Globus pallidus (tissue), 1 donor: ENCODE measurements around the gene ADAMTS19.
"Not testable (repeated sequence)": the region's sequence is repeated elsewhere in the genome, so short reads cannot be mapped to it uniquely, and the experiment has no call there.

ENCODE experiments used
- DNase-seq: peaks from one replicate; pipeline ENCODE4 v3.0.0-alpha.2; 2015; ENCODE audit warnings: low spot score

The ADAMTS19 gene

DNA sequence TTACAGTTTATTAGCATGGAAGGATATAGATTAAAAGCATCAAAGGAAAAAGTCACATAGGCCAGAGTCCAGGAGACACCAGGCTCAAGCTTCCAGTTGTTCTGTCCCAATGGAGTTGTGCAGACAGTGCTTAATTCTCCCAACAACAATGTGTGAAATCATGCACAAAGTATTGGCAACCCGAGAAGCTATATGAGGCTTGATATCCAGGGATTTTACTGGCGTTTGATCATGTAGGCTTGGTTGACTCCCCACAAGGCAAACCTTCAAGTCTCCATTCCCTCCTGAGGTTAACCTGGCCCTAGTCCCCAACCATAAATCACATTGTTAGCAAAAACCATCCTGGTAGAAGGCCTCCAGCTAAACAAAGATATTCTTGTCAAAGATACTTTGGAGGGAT is 141.5 kb downstream of the ADAMTS19 start:
- no peak for DNase-seq

DNA sequence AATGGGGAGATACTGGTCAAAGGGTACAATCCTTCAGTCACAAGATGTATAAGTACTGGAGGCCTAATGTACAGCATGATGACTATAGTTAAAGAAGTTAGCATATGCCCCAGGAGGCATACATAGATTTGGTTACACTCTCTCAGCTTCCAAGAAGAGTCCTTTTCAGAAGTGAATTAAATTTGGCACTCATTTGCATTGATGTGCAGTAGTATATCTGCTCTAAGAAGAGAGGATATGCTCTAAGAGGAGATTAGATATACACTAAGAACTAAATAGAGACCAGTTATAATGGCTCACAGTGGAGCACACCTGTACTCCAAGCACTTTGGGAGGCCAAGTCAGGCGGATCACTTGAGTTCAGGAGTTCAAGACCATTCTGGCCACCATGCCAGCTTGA is 148.3 kb downstream of the ADAMTS19 start:
- DNase-seq = no peak

DNA sequence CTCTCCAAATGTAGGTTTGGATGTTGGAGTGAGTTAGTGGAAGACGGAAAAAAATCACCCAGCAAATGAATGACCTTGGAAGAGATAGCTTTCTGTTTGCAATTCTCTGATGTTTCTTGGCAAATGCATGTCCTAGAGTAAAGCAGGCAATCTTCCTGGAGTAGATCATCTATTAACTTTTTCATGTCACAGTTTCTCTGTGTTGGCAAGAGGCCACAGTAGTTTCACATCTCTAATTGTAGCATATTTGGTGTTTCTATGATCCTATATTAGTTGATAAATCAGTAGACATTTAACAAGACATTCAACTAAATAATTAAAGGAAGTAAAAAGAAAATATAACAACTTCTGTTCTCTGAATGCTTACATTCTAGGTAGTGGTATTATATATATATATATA is 149.6 kb downstream of the ADAMTS19 start:
- DNase-seq = no peak

DNA sequence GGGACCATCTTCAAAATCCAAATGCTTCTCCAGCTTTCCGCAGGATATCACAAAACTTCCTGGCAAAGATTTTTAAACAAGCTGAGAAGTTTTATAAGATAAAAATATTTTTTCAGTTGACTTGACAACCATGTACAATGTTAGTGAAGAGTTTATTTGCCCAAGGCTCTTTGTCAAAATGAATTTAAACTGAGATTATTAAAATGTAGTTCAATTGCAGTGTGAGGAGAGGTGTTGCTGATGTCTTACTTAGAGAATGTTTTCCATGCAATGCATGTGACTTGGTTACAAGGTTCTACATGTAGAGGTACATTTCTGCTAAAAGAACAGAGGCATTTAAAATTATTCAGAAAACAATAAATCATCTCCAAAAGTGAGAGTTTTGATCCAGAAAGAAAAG is 156.4 kb downstream of the ADAMTS19 start:
- DNase-seq = no peak

DNA sequence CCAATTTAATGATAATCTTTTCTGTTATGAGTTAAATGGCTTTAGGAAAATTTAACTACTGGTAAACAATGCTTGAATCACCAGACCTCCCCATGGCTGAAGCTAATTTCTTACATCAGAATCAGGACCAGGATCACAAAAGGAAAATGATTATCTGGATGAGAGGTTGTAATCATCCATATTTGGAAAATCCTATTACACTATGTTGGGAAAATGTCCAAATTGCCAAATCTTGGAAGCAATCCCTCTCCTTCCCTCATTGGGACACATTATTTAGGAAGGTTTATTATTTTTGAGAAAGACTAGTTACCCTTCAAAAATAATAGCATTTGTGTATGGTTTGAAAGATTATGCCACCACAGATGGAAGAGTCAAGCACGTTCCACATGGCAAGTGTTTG is 157.1 kb downstream of the ADAMTS19 start:
- no peak for DNase-seq

DNA sequence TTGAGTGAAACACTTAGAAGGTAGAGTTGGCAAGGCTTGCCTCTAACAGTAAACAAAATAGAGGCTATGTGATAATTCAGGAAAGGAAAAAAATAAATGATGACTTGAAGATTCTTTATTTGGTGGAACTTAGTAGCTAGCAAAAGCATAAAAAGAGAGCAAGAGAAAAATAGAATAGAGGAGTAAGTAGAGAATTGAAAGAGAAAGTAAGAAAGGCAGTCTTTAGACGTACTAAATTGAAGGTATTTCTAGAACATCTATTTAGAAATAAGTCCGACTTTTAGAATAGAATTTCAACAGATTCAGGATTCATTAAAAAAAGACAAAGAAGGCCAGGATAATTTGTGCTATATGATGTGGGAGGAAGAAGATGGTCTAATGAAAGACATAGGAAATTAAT is 159.7 kb downstream of the ADAMTS19 start:
- no peak for DNase-seq

DNA sequence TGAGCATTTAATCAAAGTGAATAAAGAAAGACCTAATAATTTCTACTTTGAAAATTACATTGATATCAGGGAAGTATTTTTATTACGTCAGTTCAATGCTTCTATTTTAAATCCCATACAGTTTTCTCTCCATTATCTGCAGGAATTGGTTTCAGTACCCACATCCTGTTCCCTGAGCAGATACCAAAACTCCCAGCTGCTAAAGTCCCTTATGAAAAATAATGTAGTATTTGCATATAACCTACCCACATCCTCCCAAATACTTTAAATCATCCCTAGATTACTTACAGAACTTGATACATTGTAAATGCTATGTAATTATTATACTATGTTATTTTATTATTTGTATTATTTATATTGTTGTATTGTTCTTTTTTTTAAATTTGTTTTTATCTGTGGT is 162.4 kb downstream of the ADAMTS19 start:
- no peak for DNase-seq

DNA sequence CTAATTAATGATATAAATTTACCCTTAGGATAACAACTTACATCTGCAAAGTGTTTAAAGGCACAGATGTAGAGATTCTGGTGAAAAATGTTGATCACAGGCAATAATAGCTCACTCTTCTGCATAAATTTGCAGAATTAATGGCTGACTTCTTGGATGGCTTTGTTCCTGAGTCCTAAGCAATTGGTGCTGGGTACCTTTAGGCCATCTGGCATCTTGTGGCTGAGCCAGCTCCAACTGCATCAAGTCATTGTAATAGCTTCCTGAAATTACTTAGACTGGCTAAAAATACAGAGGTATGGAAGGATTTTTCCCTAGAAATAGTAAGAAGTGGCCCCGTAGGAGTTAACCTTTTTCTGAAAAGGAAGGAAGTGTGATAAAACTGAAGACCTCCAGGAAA is 169.5 kb downstream of the ADAMTS19 start:
- DNase-seq = no peak

DNA sequence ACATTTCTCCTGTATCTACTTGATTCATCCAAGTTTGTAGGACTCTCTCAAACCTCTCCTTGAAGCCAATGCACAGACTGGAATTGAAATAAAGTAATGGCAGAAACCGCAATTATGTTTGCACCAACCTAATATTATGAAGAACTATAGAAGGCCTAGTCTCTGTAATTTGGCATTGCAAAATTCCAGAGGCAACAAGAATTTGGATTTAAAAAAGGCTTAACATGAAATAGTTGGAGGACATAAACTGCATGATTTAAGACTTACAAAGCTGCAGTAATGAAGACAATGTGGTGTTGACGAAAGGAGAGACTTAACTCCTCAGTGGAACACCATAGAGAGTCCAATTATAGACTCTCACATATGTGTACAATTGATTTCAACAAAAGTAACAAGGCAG is 170.0 kb downstream of the ADAMTS19 start:
- DNase-seq = no peak

DNA sequence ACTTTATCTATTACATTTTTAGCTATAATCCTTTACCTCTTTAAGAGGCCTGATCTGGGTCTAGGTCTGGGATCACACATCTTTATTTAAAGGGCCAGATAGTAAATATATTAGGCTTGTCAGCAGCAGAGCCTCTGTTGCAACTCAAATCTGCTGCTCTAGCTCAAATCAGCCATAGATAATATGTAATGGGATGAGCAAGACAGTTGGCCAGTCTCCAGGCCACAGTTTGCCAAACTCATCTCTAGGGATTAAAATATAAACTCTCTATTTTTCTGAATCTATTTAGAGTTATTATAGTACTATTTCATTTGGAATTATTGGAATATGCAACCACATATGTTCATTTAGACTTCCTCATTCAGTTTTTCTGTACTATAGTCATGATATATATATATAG is 171.9 kb downstream of the ADAMTS19 start:
- DNase-seq = no peak

DNA sequence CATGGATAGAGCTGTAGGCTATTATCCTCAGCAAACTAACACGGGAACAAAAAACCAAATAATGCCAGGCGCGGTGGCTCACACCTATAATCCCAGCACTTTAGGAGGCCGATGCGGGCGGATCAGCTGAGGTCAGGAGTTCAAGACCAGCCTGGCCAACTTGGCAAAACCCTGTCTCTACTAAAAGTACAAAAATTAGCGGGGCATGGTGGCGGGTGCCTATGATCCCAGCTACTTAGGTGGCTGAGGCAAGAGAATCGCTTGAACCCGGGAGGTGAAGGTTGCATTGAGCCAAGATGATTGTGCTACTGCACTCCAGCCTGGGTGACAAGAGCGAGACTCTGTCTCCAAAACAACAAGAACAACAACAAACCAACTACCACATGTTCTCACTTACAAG is 177.4 kb downstream of the ADAMTS19 start:
- DNase-seq = not testable (repeated sequence)

DNA sequence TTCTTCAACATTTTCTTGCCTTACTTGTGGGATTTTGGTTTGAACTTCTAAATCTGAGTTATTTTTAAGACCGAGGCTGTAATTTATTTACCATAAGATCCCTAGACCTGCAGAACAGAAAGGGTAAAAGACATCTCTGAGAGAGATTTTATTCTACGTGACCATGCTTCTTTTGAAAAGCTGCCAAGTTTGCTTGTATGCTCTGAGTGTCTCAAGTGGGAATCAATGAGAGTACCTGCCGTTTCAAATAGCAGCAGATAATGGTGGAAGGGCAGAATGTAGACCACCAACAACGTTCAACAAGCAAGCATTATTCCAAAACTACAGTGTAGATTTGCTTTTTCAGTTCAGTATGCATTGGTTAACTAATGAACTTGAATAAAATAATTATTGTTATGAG is 179.2 kb downstream of the ADAMTS19 start:
- no peak for DNase-seq

DNA sequence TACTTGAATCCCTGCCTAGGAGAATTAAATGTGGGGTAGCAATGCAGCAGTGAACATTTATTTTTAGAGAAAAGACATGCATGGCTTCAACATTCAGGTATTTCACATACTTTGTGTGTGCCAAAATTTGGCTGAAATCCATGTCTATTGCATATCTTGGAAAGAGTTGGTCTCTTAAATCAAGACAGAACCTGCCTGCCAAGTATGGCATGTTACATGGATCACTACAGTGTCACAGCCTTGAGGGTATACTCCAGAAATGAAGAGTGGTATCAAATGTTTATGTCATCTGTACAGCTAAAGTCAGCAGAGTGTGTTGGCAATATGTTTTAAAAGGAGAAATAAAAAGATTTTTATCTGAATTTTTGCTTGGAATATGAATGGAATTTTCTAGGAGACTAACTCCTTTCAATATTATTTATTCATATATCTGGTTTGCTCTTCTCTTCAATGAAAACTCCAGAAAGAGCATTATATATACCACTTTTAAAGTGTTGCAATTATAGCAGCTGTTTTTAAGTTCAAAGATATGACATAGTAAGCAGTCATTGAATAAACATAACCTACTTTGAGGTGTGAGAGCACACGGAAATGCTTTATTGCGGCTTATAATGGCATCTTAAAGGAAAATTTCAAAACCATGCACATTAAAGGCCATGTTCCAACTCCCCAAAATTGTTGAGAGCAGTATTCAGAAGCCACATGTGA is 192.4 kb downstream of the ADAMTS19 start:
- no peak for DNase-seq

DNA sequence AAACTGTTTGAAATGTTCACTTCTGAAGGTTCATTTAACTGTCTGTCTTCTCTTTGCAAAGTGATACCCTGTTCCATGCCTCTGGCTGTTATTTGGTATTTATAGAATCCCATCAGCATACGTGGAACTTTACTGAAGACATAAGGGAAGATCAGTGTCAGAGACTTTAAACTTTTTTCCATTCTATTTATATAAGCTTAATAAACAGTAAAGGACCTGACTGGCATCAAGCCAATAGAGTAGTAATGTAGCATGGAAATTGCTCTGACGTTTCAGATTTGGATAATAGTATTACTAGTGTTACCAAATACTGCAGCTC is 192.9 kb downstream of the ADAMTS19 start:
- no peak for DNase-seq

DNA sequence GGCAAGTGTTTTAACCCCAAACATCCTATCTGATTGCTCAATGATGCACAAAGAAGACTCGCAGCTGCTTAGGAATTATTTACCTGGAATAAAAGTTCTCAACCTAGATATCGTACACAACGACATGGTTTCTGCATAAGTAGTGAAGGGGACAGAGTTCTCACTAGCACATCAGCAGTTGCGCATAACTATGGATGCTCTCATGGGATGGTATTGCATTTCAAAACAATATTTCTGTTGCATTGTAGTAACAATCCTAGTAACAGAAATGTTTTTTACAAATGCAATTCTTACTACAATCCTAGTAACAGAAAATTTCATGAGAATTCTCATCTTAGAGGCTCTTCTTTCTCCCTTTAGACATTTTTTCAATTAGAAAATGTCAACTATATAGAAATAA is 193.3 kb downstream of the ADAMTS19 start:
- DNase-seq = no peak

DNA sequence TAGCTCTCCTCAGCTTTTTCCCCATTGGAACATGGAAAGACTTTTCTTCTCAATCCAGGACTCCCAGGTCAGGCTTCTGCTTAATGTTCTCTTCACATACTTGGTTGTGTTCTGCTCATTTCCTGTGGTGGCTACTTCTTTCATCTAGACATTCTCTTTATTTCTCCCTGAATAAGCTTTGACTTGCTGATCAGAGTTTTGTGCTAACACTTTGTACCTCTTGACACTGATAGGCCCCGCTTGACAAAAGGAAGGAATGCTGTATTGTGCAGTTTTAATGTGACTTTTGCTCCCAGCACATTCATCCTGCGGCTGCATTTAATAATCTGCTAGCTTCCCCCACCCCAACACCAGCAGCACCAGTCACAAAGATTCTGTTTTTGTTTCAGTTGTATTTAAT is 196.9 kb downstream of the ADAMTS19 start:
- no peak for DNase-seq

DNA sequence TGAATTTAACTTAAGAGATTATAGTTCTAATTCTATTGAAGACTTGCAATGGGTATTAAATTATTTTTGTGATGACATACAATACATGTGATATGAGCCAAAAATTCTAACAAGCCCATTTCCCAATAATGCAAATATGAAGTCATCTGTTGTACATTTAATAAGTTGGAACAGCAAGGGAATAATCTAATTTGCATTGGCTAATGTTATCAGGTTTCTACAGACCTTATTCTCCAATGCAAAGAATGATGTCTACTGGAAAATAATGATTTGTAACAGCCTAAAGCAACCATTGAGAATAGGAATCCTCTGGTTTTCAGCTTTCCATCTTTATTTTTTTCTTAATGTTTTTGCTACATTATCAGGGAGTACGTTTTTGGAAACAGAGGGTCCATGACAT is 198.7 kb downstream of the ADAMTS19 start:
- no peak for DNase-seq

DNA sequence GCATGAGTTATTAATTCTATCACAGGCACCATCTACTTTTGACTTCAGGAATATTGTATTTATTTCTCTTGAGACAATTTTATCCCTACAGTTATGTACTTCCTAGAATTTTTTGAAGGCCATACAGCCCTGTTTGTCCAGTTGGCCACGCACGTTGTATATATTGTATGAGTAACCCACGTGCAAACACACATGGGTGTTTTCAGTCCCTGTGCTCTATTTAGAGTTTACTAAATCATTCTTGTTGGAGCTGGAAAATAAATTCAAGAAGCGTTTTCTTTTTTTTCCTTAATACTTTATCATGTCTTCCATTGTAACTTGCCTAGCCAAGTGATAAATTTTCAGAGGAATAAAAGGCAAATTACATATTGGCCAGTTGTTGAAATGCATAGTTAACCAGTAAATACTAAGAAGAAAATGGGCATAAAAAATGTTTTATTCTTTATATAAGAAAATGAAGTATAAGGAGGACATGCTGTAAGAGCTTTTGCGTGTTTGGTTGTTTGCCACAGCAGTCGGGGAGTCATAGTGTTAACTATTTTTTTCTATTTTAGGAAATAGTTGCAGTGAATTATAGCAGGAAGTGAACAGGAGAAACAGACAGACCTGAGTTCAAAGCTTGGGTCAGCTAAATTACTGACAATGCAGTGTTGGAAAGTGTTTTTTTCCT is 201.4 kb downstream of the ADAMTS19 start:
- DNase-seq = no peak

DNA sequence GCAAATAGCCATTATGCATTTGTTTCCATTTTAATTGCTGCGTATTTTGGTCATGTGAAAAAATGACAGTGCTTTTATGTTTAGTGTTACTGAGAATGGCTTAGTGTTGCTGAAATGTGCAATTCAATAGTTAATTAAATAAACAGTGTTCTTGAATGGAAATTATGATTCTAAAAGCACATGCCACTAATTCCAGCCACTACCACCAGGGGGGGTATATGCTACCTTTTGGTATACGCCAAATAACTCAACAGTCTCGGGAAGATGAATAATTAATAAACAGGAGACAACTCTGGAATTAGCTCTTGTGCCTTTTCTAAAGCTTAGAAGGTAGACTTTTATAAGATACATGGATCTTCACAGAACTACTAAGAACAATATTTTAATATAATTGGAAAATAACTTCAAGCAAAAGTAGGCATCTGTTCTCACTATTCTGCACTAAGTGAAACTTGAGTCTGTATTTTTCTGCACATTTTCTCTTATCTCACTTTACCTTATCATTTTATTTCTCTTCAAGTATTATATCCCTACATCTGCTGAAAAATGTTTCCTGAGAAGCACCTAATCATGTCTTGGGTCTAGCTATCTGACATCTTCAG is 204.3 kb downstream of the ADAMTS19 start:
- DNase-seq = peak; percentile 12

DNA sequence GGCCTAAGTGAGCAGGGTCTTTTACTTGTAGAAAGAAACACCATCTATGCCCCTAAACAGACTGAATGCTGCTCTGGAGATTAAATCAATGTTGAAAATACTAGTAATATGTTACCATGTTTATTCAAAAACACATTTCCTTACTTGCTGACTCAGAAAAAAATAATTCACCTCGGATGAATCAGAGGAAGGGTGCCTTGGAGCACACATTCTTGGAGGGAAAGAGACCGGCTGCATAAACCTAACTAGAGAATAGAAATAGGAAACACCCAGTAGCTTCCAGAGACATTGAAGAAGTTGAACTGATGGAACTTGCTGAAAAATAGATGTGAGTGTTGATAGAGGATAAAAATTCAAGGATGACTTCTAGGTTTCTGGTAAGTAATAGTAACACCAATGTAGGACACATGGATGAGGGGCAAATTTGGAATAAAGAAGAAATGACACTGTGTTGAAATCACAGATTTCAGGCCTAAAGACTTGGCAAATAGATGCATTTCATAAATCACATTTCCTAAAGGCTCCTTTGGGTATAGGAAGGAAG is 210.9 kb downstream of the ADAMTS19 start:
- DNase-seq = no peak

DNA sequence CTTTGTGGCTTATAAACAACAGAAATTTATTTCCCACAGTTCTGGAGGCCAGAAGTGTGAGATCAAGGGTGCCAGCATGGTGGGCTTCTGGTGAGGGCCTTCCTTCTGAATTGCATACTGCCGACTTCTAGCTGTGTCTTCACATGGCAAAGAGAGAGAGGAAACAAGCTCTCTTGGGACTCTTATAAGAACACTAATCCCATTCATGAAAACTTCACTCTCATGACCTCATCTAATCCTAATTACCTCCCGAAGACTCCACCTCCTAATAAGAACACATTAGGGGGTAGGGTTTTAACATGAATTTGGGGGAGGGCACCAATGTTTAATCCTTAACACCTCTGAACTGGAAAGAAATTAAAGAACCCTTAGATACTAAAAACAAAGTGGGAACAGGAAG is 211.9 kb downstream of the ADAMTS19 start:
- no peak for DNase-seq

DNA sequence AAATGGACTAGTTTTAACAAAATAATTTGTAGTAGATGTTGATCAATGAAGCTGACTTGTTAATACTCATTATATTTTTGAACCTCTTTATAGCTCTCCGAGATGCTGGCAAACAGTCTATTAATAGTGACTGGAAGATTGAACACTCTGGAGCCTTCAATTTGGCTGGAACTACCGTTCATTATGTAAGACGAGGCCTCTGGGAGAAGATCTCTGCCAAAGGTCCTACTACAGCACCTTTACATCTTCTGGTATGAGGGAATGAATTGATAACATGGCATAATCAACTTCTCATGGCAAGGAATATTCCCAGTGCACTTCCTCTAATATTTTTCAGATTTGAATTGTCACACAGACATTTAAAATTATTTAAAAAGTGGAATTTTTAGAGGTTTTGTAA is 219.6 kb downstream of the ADAMTS19 start:
- no peak for DNase-seq

DNA sequence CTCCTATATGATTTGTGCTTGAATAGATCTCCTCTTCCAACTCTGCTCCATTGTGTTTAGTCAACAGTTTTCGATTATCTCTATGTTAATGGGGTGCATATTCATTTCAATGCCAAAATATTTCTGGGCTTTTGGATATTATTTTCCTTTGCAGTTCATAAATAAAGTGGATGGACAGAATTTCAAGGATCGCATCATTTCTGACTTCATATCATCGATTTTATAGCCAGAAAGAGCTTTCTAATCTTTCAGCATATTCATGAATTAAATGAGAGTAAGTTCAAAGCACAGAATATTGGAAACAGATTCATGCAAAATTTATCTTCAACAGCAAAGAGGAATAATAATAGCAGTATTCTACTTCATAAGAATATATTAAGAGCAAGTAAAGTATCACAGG is 227.8 kb downstream of the ADAMTS19 start:
- DNase-seq = no peak

DNA sequence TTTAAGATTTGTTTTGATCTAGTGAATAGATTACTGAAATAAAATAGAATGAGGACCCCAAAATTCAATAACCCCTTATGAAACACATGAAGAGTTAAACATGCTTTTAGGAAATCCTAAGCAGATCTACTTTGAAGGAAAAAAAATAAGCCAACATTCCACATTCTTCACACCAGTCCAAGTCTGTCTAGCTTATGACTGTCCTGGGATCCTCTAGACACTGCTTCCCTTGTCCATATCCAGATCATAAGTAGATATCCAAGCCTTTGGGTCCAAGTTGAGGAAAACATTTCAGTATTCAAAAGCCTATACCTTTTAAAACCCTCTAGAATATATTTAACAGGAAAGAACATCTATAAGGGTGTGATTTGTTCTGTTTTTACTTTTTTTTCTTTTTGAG is 228.9 kb downstream of the ADAMTS19 start:
- no peak for DNase-seq
